ENCODE measurements around the gene PPA2. TPM values are rescaled to one million over a fixed set of nuclear protein-coding genes. Genes with fewer than 3 reads are reported as not detected.

PPA2 gene
- total and polyA plus RNA-seq, 2 donors: 60.1 to 80.1 TPM

GRCh38 chr4:105357258-105357980 lies 116.4 kb downstream of the PPA2 start:
- H3K4me3 ChIP-seq (ENCODE audit: low read length in 2 of 2): no peak overlapping the region
- H3K27ac ChIP-seq (ENCODE audit: low read depth in 1 of 2, low read length in 1 of 2): no peak overlapping the region
- H3K36me3 ChIP-seq (ENCODE audit: control insufficient read depth in 2 of 2, insufficient read depth in 2 of 2, low read length in 1 of 2): no peaks in the 10 kb centered on the region
- H3K27me3 ChIP-seq (ENCODE audit: control insufficient read depth in 2 of 2, insufficient read depth in 1 of 2, low read length in 1 of 2): no peaks in the 10 kb centered on the region
- peaks cover 0 to 4% of the 10 kb centered on the region in 2 donors for H3K9me3 ChIP-seq (ENCODE audit: control insufficient read depth in 2 of 2, insufficient read depth in 1 of 2, low read length in 1 of 2)
- no peak for DNase-seq (ENCODE audit: low read depth in 6 of 9, low spot score in 9 of 9)
- no peaks in the 10 kb centered on the region for H3K4me1 ChIP-seq (ENCODE audit: control insufficient read depth in 2 of 2, insufficient read depth in 2 of 2, low read length in 2 of 2)

GRCh38 chr4:105356194-105356593 lies 117.7 kb downstream of the PPA2 start:
- 96% methylated on average over 1 of the region's 1 CpG for WGBS
- Histone ChIP-seq H3K36me3 (ENCODE audit: control insufficient read depth in 2 of 2, insufficient read depth in 2 of 2, low read length in 1 of 2) (no peaks in the 10 kb centered on the region), H3K27ac (ENCODE audit: low read depth in 1 of 2, low read length in 1 of 2) (no peak overlapping the region), H3K9me3 (ENCODE audit: control insufficient read depth in 2 of 2, insufficient read depth in 1 of 2, low read length in 1 of 2) (peaks cover 0 to 4% of the 10 kb centered on the region in 2 donors), H3K27me3 (ENCODE audit: control insufficient read depth in 2 of 2, insufficient read depth in 1 of 2, low read length in 1 of 2) (no peaks in the 10 kb centered on the region), H3K4me3 (ENCODE audit: low read length in 2 of 2) (no peak overlapping the region), H3K4me1 (ENCODE audit: control insufficient read depth in 2 of 2, insufficient read depth in 2 of 2, low read length in 2 of 2) (no peaks in the 10 kb centered on the region)
- DNase-seq (ENCODE audit: low read depth in 6 of 9, low spot score in 9 of 9): no peak

GRCh38 chr4:105352826-105353225 lies 121.0 kb downstream of the PPA2 start:
- WGBS: 86% methylated on average over 3 of the region's 3 CpGs
- Histone ChIP-seq H3K27me3 (ENCODE audit: control insufficient read depth in 2 of 2, insufficient read depth in 1 of 2, low read length in 1 of 2) (no peaks in the 10 kb centered on the region), H3K9me3 (ENCODE audit: control insufficient read depth in 2 of 2, insufficient read depth in 1 of 2, low read length in 1 of 2) (no peaks in the 10 kb centered on the region), H3K27ac (ENCODE audit: low read depth in 1 of 2, low read length in 1 of 2) (no peak overlapping the region), H3K4me1 (ENCODE audit: control insufficient read depth in 2 of 2, insufficient read depth in 2 of 2, low read length in 2 of 2) (no peaks in the 10 kb centered on the region), H3K36me3 (ENCODE audit: control insufficient read depth in 2 of 2, insufficient read depth in 2 of 2, low read length in 1 of 2) (no peaks in the 10 kb centered on the region), H3K4me3 (ENCODE audit: low read length in 2 of 2) (no peak overlapping the region)
- DNase-seq (ENCODE audit: low read depth in 6 of 9, low spot score in 9 of 9): no peak

GRCh38 chr4:105351861-105352260 lies 122.0 kb downstream of the PPA2 start:
- Histone ChIP-seq H3K36me3 (ENCODE audit: control insufficient read depth in 2 of 2, insufficient read depth in 2 of 2, low read length in 1 of 2) (no peaks in the 10 kb centered on the region), H3K4me1 (ENCODE audit: control insufficient read depth in 2 of 2, insufficient read depth in 2 of 2, low read length in 2 of 2) (no peaks in the 10 kb centered on the region), H3K4me3 (ENCODE audit: low read length in 2 of 2) (no peak overlapping the region), H3K27ac (ENCODE audit: low read depth in 1 of 2, low read length in 1 of 2) (no peak overlapping the region), H3K9me3 (ENCODE audit: control insufficient read depth in 2 of 2, insufficient read depth in 1 of 2, low read length in 1 of 2) (no peaks in the 10 kb centered on the region), H3K27me3 (ENCODE audit: control insufficient read depth in 2 of 2, insufficient read depth in 1 of 2, low read length in 1 of 2) (no peaks in the 10 kb centered on the region)
- 94% methylated on average over 2 of the region's 2 CpGs for WGBS
- DNase-seq (ENCODE audit: low read depth in 6 of 9, low spot score in 9 of 9): no peak

GRCh38 chr4:105350859-105351490 lies 122.9 kb downstream of the PPA2 start:
- WGBS: 89% methylated on average over 1 of the region's 1 CpG
- Histone ChIP-seq H3K4me3 (ENCODE audit: low read length in 2 of 2) (no peak overlapping the region), H3K9me3 (ENCODE audit: control insufficient read depth in 2 of 2, insufficient read depth in 1 of 2, low read length in 1 of 2) (no peaks in the 10 kb centered on the region), H3K27me3 (ENCODE audit: control insufficient read depth in 2 of 2, insufficient read depth in 1 of 2, low read length in 1 of 2) (no peaks in the 10 kb centered on the region), H3K27ac (ENCODE audit: low read depth in 1 of 2, low read length in 1 of 2) (no peak overlapping the region), H3K4me1 (ENCODE audit: control insufficient read depth in 2 of 2, insufficient read depth in 2 of 2, low read length in 2 of 2) (no peaks in the 10 kb centered on the region), H3K36me3 (ENCODE audit: control insufficient read depth in 2 of 2, insufficient read depth in 2 of 2, low read length in 1 of 2) (no peaks in the 10 kb centered on the region)
- no peak for DNase-seq (ENCODE audit: low read depth in 6 of 9, low spot score in 9 of 9)

GRCh38 chr4:105348719-105349118 lies 125.1 kb downstream of the PPA2 start:
- Histone ChIP-seq H3K9me3 (ENCODE audit: control insufficient read depth in 2 of 2, insufficient read depth in 1 of 2, low read length in 1 of 2) (no peaks in the 10 kb centered on the region), H3K36me3 (ENCODE audit: control insufficient read depth in 2 of 2, insufficient read depth in 2 of 2, low read length in 1 of 2) (no peaks in the 10 kb centered on the region), H3K27ac (ENCODE audit: low read depth in 1 of 2, low read length in 1 of 2) (no peak overlapping the region), H3K4me1 (ENCODE audit: control insufficient read depth in 2 of 2, insufficient read depth in 2 of 2, low read length in 2 of 2) (no peaks in the 10 kb centered on the region), H3K4me3 (ENCODE audit: low read length in 2 of 2) (no peak overlapping the region), H3K27me3 (ENCODE audit: control insufficient read depth in 2 of 2, insufficient read depth in 1 of 2, low read length in 1 of 2) (no peaks in the 10 kb centered on the region)
- no peak for DNase-seq (ENCODE audit: low read depth in 6 of 9, low spot score in 9 of 9)
- WGBS: 100% methylated on average over 1 of the region's 1 CpG

- DNase-seq (ENCODE audit: low read depth in 6 of 9, low spot score in 9 of 9): no peak
- H3K4me1 ChIP-seq (ENCODE audit: control insufficient read depth in 2 of 2, insufficient read depth in 2 of 2, low read length in 2 of 2): no peaks in the 10 kb centered on the region
- no peak overlapping the region for H3K4me3 ChIP-seq (ENCODE audit: low read length in 2 of 2)
- no peaks in the 10 kb centered on the region for H3K36me3 ChIP-seq (ENCODE audit: control insufficient read depth in 2 of 2, insufficient read depth in 2 of 2, low read length in 1 of 2)
- no peak overlapping the region for H3K27ac ChIP-seq (ENCODE audit: low read depth in 1 of 2, low read length in 1 of 2)
- H3K9me3 ChIP-seq (ENCODE audit: control insufficient read depth in 2 of 2, insufficient read depth in 1 of 2, low read length in 1 of 2): no peaks in the 10 kb centered on the region
- WGBS: 95% methylated on average over 2 of the region's 2 CpGs
- no peaks in the 10 kb centered on the region for H3K27me3 ChIP-seq (ENCODE audit: control insufficient read depth in 2 of 2, insufficient read depth in 1 of 2, low read length in 1 of 2)
Measured at GRCh38 chr4:105346869-105347268, 127.0 kb downstream of the PPA2 start.

- no peaks in the 10 kb centered on the region for H3K36me3 ChIP-seq (ENCODE audit: control insufficient read depth in 2 of 2, insufficient read depth in 2 of 2, low read length in 1 of 2)
- no peak overlapping the region for H3K4me3 ChIP-seq (ENCODE audit: low read length in 2 of 2)
- DNase-seq (ENCODE audit: low read depth in 6 of 9, low spot score in 9 of 9): no peak
- WGBS: 98% methylated on average over 2 of the region's 2 CpGs
- H3K9me3 ChIP-seq (ENCODE audit: control insufficient read depth in 2 of 2, insufficient read depth in 1 of 2, low read length in 1 of 2): no peaks in the 10 kb centered on the region
- H3K4me1 ChIP-seq (ENCODE audit: control insufficient read depth in 2 of 2, insufficient read depth in 2 of 2, low read length in 2 of 2): no peaks in the 10 kb centered on the region
- H3K27me3 ChIP-seq (ENCODE audit: control insufficient read depth in 2 of 2, insufficient read depth in 1 of 2, low read length in 1 of 2): no peaks in the 10 kb centered on the region
- H3K27ac ChIP-seq (ENCODE audit: low read depth in 1 of 2, low read length in 1 of 2): no peak overlapping the region
Measured at GRCh38 chr4:105345838-105346237, 128.0 kb downstream of the PPA2 start.

GRCh38 chr4:105345358-105345757 lies 128.5 kb downstream of the PPA2 start:
- Histone ChIP-seq H3K27me3 (ENCODE audit: control insufficient read depth in 2 of 2, insufficient read depth in 1 of 2, low read length in 1 of 2) (no peaks in the 10 kb centered on the region), H3K4me1 (ENCODE audit: control insufficient read depth in 2 of 2, insufficient read depth in 2 of 2, low read length in 2 of 2) (no peaks in the 10 kb centered on the region), H3K36me3 (ENCODE audit: control insufficient read depth in 2 of 2, insufficient read depth in 2 of 2, low read length in 1 of 2) (no peaks in the 10 kb centered on the region), H3K27ac (ENCODE audit: low read depth in 1 of 2, low read length in 1 of 2) (no peak overlapping the region), H3K4me3 (ENCODE audit: low read length in 2 of 2) (no peak overlapping the region), H3K9me3 (ENCODE audit: control insufficient read depth in 2 of 2, insufficient read depth in 1 of 2, low read length in 1 of 2) (no peaks in the 10 kb centered on the region)
- WGBS: 94% methylated on average over 2 of the region's 2 CpGs
- DNase-seq (ENCODE audit: low read depth in 6 of 9, low spot score in 9 of 9): no peak
